Stimulated activated CD4-positive, alpha-beta T cell treated with anti-CD3 and anti-CD28 coated beads, Interleukin-1b, Interleukin-23, amount 100 ng/mL, for 1 hour (primary cell): ENCODE results near the gene SYMPK.
"Not testable (repeated sequence)": the region's sequence is repeated elsewhere in the genome, so short reads cannot be mapped to it uniquely, and the experiment has no call there.

Experiments used
- DNase-seq, 2 donors: peaks; one replicate each; pipeline ENCODE4 v3.0.0-alpha.2; 2020; ENCODE audit warnings: low read depth in 2 of 2

Gene SYMPK

GRCh38 chr19:45862564-45863334 lies at the start of gene SYMPK:
Gene SYMPK, minus strand, starts transcription at chr19:45863147. Its CDS starts 8,652 bp downstream, at chr19:45854495.
- DNase-seq = peak; percentile 91 to 96

GRCh38 chr19:45911291-45911690 lies 48.3 kb upstream of the SYMPK start:
- no peak for DNase-seq

DNA sequence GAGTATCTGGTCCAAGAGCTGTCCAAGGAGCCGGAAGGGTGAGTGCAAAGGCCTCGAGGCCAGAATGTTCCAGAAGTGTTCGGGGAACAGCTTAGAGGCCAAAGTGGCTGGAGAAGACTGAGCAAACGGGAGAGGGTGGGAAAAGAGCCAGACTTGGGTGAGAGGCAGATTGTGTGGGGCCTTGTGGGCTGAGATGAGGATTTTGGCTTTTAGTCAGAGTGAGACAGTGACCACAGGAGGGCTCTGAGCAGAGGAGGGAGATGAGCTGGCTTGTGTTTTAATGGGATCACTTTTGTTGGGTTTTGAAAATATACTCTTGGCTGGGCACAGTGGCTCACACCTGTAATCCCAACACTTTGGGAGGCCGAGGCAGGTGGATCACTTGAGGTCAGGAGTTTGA lies 46.0 kb upstream of the SYMPK start:
- no peak for DNase-seq

DNA sequence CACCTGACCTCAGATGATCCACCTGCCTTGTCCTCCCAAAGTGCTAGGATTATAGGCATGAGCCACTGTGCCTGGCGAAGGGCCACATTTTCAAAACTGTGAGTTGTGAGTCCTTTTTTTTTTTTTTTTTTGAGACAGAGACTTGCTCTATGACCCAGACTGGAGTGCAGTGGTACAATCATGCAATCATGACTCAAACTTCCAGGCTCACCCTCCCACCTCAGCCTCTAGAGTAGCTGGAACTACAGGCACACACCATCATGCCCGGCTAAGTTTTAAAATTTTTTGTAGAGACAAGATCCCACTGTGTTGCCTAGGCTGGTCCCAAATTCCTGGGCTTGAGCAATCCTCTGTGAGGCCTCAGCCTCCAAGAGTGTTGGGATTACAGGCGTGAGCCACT lies 43.3 kb upstream of the SYMPK start:
- DNase-seq = no peak

DNA sequence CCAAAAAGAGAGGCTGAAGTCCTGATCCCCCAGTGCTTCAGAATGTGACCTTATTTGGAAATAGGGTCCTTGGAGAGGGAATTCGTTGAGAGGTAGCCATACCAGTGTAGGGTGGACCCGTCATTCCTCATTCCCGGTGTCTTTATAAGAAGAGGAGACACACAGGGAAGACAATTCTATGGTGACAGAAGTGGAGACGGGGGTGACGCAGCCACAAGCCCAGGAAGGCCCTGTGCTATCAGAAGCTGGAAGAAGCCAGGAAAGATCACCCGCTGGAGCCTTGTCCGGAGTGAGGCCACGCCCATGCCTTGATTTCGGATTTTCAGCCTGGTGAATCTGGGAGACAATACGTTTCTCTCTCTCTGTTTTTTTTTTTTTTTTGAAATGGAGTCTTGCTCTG lies 42.1 kb upstream of the SYMPK start:
- DNase-seq = no peak

- peak; percentile 97 to 99 for DNase-seq
Measured at GRCh38 chr19:45902651-45903625, 40.0 kb upstream of the SYMPK start.

- no peak for DNase-seq
Measured at GRCh38 chr19:45901912-45902650, 39.1 kb upstream of the SYMPK start, which contains the start of gene MYPOP. Gene MYPOP, minus strand, starts transcription at chr19:45902613. Its CDS starts 840 bp downstream, at chr19:45901773.

- DNase-seq = no peak
Measured at GRCh38 chr19:45901432-45901911, 38.5 kb upstream of the SYMPK start.

GRCh38 chr19:45900738-45901431 lies 37.9 kb upstream of the SYMPK start:
- DNase-seq = no peak

DNA sequence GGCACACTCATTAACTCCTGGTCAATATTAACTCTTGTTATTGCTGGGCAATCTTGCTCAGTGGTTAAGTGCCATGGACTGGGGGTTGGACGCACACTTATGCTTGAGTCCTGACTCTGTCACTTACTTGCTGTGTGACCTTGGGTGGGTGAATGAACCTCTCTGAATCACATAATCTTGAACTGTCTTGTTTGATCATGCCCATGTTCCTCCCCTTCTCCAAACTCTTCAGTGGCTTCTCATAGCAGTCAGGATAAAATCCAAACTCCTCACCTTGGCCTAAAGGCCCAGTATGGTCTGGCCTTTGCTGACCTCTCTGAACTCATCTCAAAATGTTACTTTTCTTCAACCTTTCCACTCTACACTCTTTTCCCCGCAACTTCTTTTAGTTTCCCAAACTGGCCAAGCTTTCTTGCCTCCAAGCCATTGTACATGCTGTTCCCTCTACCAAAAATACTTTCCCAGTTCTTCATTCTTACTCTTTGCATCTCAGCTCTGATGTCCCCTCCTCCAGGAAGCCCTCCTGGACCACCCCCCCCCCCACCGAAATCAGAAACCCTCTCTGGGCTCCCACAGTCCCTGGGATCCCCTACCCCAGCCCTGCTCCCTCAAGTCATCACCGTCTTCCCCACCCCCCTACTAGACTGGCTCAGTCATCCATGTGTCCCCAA lies 37.1 kb upstream of the SYMPK start:
- DNase-seq = no peak

DNA sequence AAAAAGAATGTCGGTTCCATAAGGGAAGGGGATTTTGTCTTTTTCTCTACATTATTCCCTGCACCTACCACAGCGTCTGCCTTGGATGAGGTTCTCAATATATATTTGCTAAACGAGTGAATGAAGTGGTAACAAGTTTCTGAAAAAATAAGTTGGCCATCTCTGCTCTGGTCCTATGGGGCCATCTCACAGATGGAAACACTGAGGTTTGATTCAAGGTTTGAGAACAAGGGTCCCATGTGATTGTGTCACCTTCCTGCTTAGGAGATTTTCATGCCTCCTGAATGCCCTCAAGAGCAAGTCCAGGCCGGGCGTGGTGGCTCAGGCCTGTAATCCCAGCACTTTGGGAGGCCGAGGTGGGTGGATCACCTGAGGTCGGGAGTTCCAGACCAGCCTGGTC lies 36.3 kb upstream of the SYMPK start:
- no peak for DNase-seq

GRCh38 chr19:45897261-45897812 lies 34.4 kb upstream of the SYMPK start:
- DNase-seq = no peak

GRCh38 chr19:45895983-45896599 lies 33.1 kb upstream of the SYMPK start:
- DNase-seq = not testable (repeated sequence)

DNA sequence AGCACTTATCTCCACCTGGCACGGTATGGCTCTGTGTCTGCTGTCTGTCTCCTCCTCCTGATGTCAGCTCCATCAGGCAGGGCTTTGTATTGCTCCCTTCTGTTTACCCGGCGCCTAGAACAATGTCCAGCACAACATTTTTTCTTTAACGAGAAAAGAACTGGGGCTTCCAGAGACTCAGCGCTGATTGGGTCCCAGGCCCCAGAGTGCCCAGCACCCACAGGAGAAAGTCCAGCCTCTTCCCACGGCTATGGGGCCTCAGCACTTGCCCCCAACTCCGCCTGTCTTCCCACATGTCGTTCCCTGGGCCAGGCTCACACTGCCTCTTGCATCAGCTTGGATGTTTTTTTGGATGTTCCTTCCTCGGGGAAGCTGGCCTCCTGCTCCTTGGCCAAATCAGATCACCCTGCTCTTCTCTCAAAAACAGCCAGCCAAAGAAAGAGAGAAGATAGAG lies 32.6 kb upstream of the SYMPK start:
- DNase-seq = no peak

GRCh38 chr19:45890877-45891276 lies 27.9 kb upstream of the SYMPK start:
- no peak for DNase-seq

- DNase-seq = no peak
Measured at GRCh38 chr19:45889210-45889885, 26.4 kb upstream of the SYMPK start.

DNA sequence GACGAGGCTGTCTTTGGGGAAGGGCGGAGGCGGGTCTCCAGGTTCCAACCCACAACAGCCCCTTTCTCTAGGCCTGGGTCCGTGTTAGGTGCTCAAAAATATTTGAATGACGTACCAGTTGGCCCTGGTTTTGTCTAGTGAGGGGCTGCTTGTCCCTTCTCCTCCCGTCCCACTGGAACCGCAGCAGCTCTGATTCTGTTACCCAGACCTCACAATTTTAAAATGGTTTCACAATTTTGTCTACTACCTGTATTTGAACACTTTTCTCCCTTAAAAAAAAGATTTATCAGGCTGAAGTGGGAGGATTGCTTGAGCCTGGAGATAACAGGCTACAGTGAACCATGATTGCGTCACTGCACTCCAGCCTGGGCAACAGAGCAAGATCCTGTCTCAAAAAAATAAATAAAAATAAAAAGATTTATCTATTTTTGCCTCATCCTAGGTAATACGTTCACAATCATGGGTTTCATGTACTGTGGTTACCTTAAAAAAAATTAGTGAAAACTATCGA lies 24.3 kb upstream of the SYMPK start:
- DNase-seq = no peak

DNA sequence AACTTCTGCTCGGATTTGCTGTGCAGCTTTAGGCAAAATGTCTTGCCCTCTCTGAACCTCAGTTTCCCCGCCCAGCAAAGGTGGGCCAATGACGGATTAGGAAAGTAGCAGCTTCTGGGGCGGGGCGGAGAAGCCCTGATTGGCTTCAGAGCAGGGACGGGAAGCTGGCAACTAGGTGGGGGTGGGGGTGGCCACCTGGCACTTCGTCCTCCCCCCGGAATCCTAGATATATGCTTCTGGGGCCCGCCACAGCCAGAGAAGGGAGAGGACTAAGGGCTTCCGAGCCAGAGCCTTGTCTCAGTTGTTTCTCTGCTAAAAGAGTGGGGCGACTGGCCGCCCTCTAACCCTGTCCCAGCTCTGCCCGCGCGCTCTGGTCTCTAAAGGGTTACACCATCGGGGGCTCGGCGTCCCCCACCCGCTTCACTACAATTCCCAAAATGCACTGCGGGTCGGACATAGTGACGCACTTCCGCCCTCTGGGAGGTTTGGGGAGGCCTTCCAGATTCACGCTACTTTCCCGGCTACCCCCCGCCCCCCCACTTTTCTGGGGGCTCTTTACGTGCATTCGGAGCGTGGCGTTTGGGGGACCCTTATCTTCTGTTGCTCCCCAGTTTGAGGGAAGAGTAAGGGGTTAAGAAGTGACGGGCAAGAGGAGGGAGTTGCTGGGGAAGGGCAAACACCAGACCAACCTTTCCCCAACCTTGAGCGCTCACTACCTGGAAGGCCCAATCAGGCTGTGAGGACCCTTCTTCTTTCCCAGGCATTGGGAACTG lies 23.7 kb upstream of the SYMPK start:
- peak; percentile 67 to 73 for DNase-seq
